Uterus (tissue), 2 donors: Measurements from ENCODE around the gene CACNG3.

ENCODE experiments used
- CTCF ChIP-seq, 4 experiments: fragments of 200-600 bp in 2 of 4; fragments of 450-650 bp in 2 of 4; sonication (generic) in 2 of 4; IDR thresholded peaks; one replicate each; pipeline ENCODE4 v1.5.1; 2016 to 2019; ENCODE audit warnings: antibody characterized with exemption in 4 of 4, mild to moderate bottlenecking in 2 of 4, moderate library complexity in 1 of 4
- POLR2A ChIP-seq, 2 donors: fragments of 450-650 bp; IDR thresholded peaks; one replicate each; pipeline ENCODE4 v1.6.1; 2016; ENCODE audit warnings: antibody characterized with exemption in 2 of 2, mild to moderate bottlenecking in 1 of 2, moderate library complexity in 1 of 2

GRCh38 chr16:24288516-24288915 is 32.4 kb downstream of the CACNG3 start:
- TF ChIP-seq CTCF (IDR thresholded peaks at IDR 0.05) (no peak), POLR2A (IDR thresholded peaks at IDR 0.05) (no peak)
